Measurements from ENCODE around the gene ADAT1.

ADAT1 gene, protein sequence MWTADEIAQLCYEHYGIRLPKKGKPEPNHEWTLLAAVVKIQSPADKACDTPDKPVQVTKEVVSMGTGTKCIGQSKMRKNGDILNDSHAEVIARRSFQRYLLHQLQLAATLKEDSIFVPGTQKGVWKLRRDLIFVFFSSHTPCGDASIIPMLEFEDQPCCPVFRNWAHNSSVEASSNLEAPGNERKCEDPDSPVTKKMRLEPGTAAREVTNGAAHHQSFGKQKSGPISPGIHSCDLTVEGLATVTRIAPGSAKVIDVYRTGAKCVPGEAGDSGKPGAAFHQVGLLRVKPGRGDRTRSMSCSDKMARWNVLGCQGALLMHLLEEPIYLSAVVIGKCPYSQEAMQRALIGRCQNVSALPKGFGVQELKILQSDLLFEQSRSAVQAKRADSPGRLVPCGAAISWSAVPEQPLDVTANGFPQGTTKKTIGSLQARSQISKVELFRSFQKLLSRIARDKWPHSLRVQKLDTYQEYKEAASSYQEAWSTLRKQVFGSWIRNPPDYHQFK

DNA sequence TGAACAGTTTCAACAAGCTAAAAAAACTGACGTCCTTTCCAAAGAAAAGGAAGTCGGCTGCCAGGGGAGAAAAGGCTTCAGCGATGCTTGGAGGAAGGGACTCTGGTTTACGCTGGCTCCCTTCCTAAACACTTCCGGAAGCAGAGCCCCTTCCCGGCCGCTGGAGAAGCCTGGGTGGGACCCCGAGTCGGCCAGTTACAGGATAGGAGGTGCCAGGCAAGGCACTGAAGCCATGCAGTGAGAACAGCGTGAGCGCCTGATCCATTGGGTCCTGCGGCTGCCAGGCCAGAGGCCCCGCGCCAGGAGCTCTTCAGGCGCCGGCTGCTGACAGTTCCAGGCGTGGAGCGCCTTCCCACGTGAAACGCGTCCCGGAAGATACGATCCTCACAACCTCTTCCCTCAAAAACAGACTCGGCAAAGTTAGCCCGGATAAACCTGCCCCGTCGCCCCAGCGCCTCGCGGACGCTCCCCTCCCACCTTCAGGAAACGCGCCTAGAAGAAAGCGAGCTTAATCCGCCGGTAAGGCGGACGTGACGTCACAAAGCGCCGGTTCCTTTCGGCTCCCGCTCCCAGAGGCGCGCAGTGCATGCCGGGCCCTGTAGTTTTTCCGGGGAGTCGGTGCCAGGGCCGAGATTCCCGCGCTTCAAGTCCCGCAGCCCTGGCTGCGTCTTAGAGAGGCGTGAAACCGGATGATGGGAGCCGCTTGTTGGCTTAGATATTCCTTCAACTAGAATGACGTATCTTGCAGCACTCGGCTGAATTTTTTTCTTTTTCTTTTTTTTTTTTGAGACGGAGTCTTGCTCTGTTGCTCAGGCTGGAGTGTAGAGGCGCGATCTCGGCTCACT lies at the start of gene ADAT1:
ADAT1 (minus strand) TSS at position 521 of the 845 bp plus-strand sequence. CDS start 2,482 bp downstream, outside the sequence.
- DNase-seq (ENCODE audit: low read depth in 2 of 2) = peak; percentile 86 to 87

DNA sequence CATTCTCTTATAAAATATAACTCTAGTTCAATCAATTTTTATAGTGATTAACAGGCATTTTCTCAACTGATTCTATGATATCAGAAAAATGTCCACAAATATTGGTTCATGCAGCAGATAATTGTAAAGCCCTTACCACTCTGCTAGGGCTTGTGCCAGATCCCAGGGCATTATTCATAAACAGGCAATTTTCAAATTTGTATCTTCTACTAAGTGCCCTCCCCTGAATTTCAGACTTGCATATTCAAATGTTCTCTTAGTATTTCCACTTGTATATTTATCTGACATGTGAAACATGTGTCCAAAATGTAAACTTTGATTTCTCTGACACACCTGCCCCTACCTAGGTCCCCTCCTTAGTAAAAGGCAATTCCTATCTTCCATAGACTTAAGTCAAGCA lies 44.4 kb upstream of the ADAT1 start:
- no peak for DNase-seq (ENCODE audit: low read depth in 2 of 2)

DNA sequence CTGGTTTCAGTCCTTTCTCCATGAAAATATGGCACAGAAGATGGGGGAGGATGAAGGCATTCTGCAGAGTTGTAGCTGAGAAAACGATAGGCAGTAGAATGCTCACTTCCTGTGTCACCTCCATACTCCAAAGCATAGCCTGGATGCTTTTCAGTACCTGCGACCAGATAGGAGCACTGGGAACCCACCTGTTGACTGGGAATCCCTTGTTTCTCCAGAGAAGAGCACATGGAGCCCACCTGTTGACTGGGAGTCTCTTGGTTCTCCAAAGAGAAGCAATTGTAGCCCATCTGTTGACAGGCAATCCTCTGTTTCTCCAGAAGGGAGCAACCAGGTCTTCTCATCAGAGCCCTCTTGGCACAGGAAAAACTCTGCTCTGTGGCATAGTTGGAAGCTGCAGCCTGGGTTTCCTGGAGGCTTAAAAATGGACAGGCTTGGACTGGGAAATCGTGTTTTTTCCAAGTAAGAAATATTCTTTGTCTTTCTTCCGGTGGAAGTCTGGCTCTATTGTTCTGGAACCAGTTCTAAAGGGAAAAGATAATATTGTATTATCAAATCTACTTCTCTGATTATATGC lies 37.7 kb upstream of the ADAT1 start:
- DNase-seq (ENCODE audit: low read depth in 2 of 2) = no peak

DNA sequence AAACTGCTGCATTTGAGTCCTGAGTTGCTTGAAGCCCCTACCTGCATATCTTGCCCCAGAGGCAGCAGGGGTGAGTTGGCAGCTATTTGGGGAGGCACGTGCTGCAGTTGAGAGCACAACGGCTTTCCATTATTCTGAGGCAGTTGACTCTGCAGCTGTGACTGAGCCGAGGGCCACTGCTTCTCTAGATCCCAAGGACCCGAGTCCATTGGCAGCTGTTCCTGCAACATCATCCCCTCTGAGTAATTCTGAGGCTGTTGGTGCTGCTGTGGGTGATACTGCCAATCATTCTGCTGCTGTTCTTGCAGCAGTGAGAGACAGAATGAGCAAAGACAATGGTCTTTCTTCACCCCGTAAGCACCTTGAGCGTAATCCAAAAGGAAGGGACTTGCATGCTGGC lies 37.2 kb upstream of the ADAT1 start:
- DNase-seq (ENCODE audit: low read depth in 2 of 2) = no peak

DNA sequence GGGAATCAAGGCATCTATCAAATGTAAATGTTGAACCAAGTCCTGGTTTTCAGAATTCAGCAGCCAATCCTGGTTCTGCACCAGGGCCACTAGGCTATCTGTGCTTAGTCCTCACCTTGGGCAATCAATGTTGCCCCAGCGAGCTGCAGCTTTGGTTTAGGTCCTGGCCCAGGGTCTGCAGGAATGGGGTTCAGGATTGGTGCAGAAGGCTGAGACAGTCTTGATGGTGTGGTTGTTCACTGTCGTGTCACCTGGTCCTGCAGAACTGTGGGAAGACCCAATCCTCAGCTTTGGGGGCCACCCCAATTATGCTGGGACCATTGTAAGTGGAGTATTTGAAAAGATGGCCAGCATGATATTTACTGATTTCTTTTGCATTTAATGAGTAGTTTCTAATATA lies 35.1 kb upstream of the ADAT1 start:
- no peak for DNase-seq (ENCODE audit: low read depth in 2 of 2)

DNA sequence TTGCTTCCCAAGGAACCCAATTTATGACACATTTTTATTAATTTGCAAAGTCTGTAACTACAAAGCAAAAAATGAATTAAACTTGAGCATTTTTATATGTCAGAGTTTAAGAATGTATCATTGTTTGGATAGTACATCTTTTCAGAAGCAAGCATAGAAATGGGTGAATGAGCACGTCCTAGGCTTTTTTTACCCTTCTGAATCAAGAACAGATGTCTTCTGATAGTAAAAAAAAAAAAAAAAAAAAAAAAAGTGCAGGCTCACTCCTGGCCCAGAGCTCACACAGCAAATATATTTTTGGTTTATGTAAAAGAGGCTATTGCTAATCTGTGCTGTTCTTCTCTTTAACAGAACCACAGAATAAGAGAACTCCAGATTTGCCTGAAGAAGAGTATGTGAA lies 30.8 kb upstream of the ADAT1 start:
- no peak for DNase-seq (ENCODE audit: low read depth in 2 of 2)

DNA sequence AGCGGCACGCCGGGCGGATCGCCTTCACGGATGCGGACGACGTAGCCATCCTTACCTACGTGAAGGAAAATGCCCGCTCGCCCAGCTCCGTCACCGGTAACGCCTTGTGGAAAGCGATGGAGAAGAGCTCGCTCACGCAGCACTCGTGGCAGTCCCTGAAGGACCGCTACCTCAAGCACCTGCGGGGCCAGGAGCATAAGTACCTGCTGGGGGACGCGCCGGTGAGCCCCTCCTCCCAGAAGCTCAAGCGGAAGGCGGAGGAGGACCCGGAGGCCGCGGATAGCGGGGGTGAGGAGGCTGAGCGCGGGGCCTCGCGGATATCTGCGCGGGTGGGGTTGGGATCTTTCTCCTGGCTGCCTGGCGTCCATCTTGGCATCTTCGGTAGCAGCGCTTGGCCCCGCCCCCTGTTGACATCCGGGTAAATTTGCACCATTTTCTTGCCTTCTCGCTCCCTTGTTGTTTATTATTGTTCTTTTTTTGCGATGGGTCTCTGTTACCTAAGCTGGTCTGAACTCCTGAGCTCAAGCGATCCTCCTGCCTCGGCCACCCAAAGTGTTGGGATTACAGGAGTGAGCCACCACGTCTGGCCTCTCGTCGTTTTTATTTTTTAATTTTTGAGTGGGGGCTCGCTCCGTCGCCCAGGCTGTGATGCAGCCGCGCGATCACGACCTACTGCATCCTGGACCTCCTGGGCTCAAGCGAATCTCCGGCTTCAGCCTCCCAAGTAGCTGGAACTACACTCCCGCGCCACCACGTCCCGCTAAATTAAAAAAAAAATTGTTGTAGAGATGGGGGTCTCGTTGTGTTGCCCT lies 25.4 kb upstream of the ADAT1 start:
- peak; percentile 48 to 79 for DNase-seq (ENCODE audit: low read depth in 2 of 2)

DNA sequence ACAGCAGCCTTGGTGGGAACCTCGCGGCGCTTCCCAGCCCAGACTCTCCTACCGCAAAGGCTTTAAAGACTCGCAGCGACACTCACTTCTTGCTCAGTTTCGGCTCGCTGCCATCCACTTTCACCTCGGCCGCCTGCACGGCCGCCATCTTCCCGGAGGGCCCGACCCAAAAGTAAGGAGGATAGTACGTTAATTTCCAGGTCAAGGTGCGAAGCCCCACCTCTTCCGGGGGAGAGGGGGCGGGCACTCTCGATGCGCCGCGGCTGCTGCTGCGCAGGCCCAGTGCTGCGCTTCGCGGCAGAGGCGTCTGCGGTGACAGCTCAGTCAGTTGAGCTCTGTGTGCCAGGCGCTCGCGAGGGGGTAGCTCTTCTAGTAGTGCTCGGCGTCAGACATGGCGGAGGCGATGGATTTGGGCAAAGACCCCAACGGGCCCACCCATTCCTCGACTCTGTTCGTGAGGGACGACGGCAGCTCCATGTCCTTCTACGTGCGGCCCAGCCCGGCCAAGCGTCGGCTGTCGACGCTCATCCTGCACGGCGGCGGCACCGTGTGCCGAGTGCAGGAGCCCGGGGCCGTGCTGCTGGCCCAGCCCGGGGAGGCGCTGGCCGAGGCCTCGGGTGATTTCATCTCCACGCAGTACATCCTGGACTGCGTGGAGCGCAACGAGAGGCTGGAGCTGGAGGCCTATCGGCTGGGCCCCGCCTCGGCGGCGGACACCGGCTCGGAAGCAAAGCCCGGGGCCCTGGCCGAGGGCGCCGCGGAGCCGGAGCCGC lies 24.6 kb upstream of the ADAT1 start, which contains the start of the genes KARS1 and TERF2IP:
KARS1 (minus strand) TSS at position 174 of the 773 bp plus-strand sequence; CDS start at position 148, 26 bp downstream.
TERF2IP (plus strand) TSS at position 282 of the 773 bp plus-strand sequence; CDS start at position 392, 110 bp downstream.
- DNase-seq (ENCODE audit: low read depth in 2 of 2) = peak; percentile 84 to 91

DNA sequence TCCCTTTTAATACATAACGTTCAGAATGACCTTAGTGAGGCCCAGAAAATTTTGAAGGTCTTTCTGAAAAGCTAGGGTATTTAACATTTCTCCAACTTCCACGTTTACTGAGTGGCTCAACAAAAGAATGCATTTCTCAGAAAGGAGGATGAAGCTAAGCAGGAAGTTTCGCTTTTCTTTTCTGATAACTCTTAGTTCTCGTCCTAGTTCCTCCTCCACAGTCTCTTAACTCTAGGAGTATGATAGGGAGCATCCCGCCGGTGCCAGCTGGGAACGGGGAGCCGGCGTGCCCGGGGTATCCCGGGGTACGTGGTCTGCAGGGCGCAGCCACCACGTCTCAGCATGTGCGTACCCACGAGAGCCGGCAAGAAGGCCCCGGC lies 24.0 kb upstream of the ADAT1 start:
- DNase-seq (ENCODE audit: low read depth in 2 of 2) = no peak

DNA sequence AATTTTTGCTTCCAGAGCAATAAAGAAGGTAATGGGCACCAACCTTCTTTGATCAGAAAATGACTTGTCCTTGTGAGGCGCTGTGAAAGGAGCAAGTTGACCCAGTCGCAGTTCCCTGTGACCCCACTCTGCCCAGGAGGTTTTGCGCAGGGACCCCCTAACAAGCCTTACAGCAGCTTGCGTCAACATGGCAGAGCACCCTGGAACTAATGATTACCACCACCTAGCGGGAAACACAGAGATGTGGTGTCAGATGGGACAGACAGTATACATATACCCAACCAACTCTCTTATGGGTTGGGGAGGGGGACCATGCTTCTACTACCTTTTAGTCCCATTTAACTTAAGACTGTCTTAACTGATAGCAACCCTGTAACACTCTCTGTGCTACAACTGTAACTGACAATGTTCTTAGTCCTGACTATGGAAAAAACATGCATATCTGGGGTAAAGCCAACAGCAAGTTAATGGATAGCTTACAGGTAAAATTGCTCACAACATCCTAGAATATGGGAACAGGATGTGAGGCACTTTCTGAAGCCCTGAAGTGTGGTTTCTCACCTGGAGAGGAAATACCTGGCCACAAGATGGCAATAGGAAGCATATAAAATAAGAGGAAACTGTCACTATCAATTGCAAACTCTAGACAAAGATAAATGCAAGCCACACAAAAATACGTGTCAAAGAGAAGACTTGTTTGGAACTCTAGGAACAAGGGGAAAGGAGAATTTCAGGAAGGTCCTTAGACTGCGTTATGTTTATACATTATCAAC lies 21.3 kb upstream of the ADAT1 start:
- no peak for DNase-seq (ENCODE audit: low read depth in 2 of 2)

DNA sequence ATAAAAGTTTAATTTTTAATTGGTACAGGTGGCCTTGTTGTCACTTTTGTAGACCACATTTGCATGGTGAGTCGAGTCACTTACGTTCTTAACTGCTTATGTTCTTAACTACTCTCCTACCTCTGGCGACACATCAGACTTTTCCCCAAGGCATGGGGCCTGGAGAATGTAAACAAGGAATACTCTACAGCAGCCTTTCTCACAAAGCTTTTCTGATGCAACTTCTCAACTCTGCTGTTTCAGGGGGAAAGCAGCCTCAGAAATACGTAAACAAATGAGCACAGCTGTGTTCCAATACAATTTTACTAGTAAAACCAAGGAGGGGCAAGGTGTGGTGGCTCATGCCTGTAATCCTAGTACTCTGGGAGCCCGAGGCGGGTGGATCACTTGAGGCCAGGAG lies 17.5 kb upstream of the ADAT1 start:
- DNase-seq (ENCODE audit: low read depth in 2 of 2) = no peak

DNA sequence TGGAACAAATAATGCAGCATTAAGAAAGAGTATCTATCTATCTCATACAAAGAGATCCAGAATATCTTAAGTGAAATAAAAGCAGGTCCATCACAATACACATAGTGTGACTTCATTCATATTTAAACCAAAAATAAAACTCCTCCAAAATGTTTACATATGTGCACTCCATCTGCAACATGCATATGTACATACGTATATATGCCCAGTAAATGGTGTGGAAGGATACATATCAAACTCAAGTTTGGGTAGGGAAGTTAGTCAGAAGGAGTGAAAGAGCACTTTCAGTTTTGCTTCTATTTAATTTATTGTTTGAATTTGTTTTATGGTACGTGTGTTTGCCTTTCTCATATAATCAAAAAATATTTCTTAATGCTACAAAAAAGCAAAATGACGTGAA lies 12.0 kb upstream of the ADAT1 start:
- DNase-seq (ENCODE audit: low read depth in 2 of 2) = no peak

DNA sequence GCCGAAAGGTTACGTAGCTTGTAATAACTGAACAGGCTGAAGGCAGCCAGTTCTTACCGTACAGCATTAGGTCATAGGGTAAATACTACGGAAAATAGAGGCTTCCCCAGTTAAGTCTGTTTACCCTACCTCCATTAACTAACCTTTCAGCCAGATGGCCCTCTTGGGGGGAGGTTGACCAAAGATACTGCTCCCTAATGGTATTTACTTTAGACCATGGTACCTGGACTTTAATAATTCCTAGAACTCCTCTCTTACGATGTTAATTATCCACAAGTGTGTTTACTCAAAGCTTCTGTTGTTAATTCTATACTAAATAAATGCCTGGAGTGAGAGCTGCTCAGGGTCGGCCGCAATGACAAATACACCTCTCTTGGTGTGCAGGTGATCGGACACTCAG lies 9.8 kb upstream of the ADAT1 start:
- no peak for DNase-seq (ENCODE audit: low read depth in 2 of 2)

DNA sequence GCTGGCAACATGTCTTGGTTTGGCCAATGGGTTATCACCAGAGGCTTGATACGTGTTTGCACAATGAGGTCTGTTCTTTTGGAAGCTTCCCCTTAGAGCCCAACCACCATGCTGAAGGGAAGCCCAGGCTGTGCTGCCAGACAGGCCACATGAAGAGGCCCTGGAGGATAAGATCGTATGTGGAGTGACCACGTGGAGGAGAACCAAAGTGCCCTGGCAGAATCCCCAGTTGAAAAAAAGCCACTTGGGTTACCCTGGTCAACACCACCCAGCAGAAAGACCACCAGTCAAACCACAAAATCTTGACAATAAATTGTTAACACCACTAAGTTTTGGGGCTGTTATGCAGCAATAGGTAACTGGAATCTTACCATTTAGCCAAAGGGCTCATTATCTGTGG lies 7.0 kb upstream of the ADAT1 start:
- DNase-seq (ENCODE audit: low read depth in 2 of 2) = no peak

DNA sequence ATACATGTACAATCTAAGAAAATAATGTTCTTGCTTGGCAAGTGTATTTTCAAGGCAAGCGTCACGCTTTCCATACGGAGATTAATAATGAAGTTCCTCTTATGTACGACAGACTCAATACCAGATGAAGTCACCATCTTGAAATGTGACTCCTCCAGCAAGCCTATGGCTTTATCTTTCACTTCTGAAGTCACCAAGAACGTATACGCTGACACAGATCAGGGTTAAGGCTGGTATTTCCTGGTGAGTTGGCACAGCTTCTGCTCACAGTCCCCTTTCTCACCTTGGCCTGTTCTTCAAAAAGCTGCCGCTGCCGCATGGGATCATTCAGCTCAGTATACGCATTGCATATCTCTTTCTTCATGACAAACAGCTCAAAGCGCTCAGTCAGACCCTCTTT lies 6.1 kb upstream of the ADAT1 start:
- DNase-seq (ENCODE audit: low read depth in 2 of 2) = no peak

DNA sequence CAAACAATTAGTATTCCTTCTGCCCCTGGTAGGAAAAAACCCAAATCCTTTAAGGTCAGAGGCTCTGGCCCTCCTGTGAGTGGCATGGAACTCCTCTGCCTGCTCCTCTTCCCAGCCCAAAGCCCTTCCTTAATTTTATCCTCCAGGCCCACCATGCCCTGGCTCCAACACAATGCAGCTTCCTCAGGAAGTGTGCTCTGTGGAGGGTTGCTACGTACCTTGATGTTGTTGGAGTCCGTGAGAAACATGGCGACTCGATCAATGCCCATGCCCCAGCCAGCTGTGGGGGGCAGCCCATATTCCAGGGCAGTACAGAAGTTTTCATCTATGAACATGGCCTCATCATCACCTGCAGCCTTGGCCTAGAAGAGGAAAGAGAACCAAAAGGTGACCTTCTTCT lies 5.3 kb upstream of the ADAT1 start:
- no peak for DNase-seq (ENCODE audit: low read depth in 2 of 2)

DNA sequence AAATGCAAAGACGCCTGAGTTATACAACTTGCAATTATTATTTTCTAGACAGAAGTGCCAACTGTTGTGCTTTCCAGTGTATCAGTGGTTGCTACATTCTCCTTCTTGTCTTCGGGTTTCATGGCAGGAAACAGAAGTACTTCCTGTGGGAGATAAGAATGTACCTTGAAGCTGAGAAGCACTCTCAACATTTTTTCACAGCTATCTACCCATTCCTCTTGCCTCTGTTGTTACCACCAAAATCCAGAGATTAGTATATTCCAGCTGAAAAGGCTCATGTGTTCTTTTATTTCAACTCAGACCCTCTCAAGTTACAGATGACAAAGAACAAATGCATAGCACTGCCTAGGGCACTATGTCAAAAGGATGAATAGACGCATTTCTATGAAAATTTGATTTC lies 4.8 kb upstream of the ADAT1 start:
- DNase-seq (ENCODE audit: low read depth in 2 of 2) = no peak

DNA sequence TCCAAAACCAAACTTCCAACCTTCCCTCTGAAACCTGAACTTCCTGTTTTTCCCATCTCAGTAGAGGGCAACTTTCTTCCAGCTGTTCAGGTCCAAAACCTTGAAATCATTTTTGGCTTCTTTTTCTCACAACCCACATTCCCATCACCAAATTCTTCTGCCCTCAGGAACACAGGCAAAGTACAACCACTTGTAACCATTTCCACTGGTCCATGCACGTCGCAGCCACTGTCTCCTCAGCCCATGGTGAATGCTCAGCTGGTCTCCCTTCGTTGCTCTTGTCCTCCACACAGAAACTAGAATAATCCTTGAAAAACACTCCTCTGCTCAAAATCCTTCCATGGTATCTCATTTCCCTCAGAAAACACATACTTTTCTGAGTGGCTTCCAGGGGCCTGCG lies 3.7 kb upstream of the ADAT1 start:
- DNase-seq (ENCODE audit: low read depth in 2 of 2) = no peak

DNA sequence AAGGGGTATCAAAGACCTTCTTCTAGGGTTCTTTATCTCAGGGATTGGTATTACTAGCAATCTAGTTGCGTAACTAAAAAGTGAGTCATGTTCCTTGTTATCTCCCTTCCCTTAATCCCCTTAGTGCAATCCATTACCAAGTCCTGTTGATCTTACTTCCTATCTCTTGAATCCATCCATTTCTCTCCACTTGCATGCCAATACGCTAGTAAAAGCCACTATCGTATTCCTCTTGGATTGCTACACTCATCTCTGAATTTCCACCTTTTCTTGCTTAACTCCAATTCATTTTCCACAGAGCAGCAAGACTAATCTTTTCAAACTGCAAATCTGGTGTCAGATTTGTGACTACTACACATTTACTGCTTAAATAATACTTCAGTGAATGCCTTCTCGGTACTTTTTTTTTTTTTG lies 1.8 kb upstream of the ADAT1 start:
- DNase-seq (ENCODE audit: low read depth in 2 of 2) = no peak

DNA sequence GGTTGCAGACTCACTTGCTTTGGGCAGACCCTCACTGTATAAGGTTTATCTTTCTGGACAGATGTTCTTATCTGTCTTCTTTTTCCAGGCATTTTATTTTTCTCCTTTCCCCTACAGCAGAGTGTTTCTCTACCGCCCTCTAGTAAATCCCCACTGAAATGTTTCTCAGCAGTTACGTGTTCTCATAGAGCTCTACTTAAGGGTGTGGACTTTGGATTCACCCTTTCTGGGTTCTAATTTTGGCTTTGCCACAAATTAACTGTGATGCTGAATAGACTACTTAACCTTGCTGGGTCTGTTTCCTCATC lies 2.0 kb downstream of the ADAT1 start:
- DNase-seq (ENCODE audit: low read depth in 2 of 2) = no peak
